HG03280 (cell line): ENCODE data around the gene SOD1.
A peak's percentile ranks its signal among the peaks of the same experiment; 100 is the strongest.
"Not testable (repeated sequence)": the region's sequence is repeated elsewhere in the genome, so short reads cannot be mapped to it uniquely, and the experiment has no call there.

Experiments
- ATAC-seq: cut with Tn5 transposase; IDR thresholded peaks from one replicate; pipeline ENCODE4 v1.9.1; 2021; ENCODE audit warnings: mild to moderate bottlenecking, moderate library complexity; ENCODE audit not compliant: unreplicated experiment

Gene SOD1

GRCh38 chr21:31654821-31655580 lies 4.5 kb upstream of the SOD1 start:
- ATAC-seq = not testable (repeated sequence)

- no peak for ATAC-seq
Observed at GRCh38 chr21:31656199-31657095, 3.0 kb upstream of the SOD1 start.

- ATAC-seq = no peak
Observed at GRCh38 chr21:31658053-31658452, 1.4 kb upstream of the SOD1 start.

- peak; percentile 20 for ATAC-seq
Observed at GRCh38 chr21:31659286-31659535, 282 bp upstream of the SOD1 start.

- ATAC-seq = peak; percentile 28
Observed at GRCh38 chr21:31660259-31660565, 719 bp downstream of the SOD1 start.

GRCh38 chr21:31660591-31660990 lies 1.1 kb downstream of the SOD1 start:
- ATAC-seq = no peak

- ATAC-seq = no peak
Observed at GRCh38 chr21:31663584-31664249, 4.2 kb downstream of the SOD1 start.

- ATAC-seq = no peak
Observed at GRCh38 chr21:31665397-31665796, 5.9 kb downstream of the SOD1 start.

GRCh38 chr21:31665869-31666268 lies 6.4 kb downstream of the SOD1 start:
- not testable (repeated sequence) for ATAC-seq

- ATAC-seq = no peak
Observed at GRCh38 chr21:31666445-31667010, 7.0 kb downstream of the SOD1 start.

- no peak for ATAC-seq
Observed at GRCh38 chr21:31667132-31667531, 7.6 kb downstream of the SOD1 start.

GRCh38 chr21:31667639-31668038 lies 8.1 kb downstream of the SOD1 start:
- ATAC-seq = no peak

- ATAC-seq = no peak
Observed at GRCh38 chr21:31668651-31669491, 9.4 kb downstream of the SOD1 start.

GRCh38 chr21:31670070-31670469 lies 10.6 kb downstream of the SOD1 start:
- no peak for ATAC-seq

GRCh38 chr21:31671146-31671716 lies 11.7 kb downstream of the SOD1 start:
- no peak for ATAC-seq

GRCh38 chr21:31671931-31672330 lies 12.4 kb downstream of the SOD1 start:
- no peak for ATAC-seq

- ATAC-seq = no peak
Observed at GRCh38 chr21:31673321-31673912, 13.9 kb downstream of the SOD1 start.

GRCh38 chr21:31675318-31675717 lies 15.8 kb downstream of the SOD1 start:
- no peak for ATAC-seq

GRCh38 chr21:31675960-31676359 lies 16.5 kb downstream of the SOD1 start:
- ATAC-seq = no peak

- no peak for ATAC-seq
Observed at GRCh38 chr21:31677047-31677446, 17.6 kb downstream of the SOD1 start.
